Activated CD8-positive, alpha-beta T cell treated with anti-CD3 and anti-CD28 coated beads for 36 hours (primary cell): ENCODE results near the gene NUDCD3. TPM values are rescaled to one million over a fixed set of nuclear protein-coding genes. Genes with fewer than 3 reads are reported as not detected.

Experiments used
- ATAC-seq: fragments of 200-7000 bp; cut with Tn5 transposase; one replicate; pipeline ENCODE4 v1.10.0; 2021; ENCODE audit warnings: mild to moderate bottlenecking, moderate library complexity
- CTCF ChIA-PET: fragments of 350-600 bp; sonication (Branson Sonifier 250); formaldehyde crosslinking; loops from one replicate; lab custom pipeline; 2021; ENCODE audit warnings: antibody characterized with exemption; lab: Charles Lee
- POLR2A ChIA-PET: fragments of 350-600 bp; sonication (Branson Sonifier 250); formaldehyde crosslinking; loops from one replicate; lab custom pipeline; 2021; ENCODE audit warnings: antibody characterized with exemption; lab: Charles Lee
- DNase-seq: peaks from one replicate; pipeline ENCODE4 v3.0.0-alpha.2; 2020
- H3K27ac Mint-ChIP-seq: one replicate; pipeline ENCODE4 v1.8.0; 2021; ENCODE audit warnings: mild to moderate bottlenecking, mixed read lengths
- H3K27me3 Mint-ChIP-seq: one replicate; pipeline ENCODE4 v1.8.0; 2021; ENCODE audit warnings: mixed read lengths
- H3K36me3 Mint-ChIP-seq: one replicate; pipeline ENCODE4 v1.8.0; 2021; ENCODE audit warnings: low read depth, mixed read lengths
- H3K4me1 Mint-ChIP-seq: one replicate; pipeline ENCODE4 v1.8.0; 2021; ENCODE audit warnings: low read depth, mixed read lengths
- H3K4me3 Mint-ChIP-seq: one replicate; pipeline ENCODE4 v1.8.0; 2021; ENCODE audit warnings: mild to moderate bottlenecking, moderate library complexity, mixed read lengths
- H3K9me3 Mint-ChIP-seq: one replicate; pipeline ENCODE4 v1.8.0; 2021; ENCODE audit warnings: mixed read lengths
- CTCF ChIP-seq: fragments of 200-600 bp; IDR thresholded peaks from one replicate; pipeline ENCODE4 v1.8.0; 2022; ENCODE audit warnings: antibody characterized with exemption, mild to moderate bottlenecking
- intact Hi-C: fragments of 100-400 bp; cut with micrococcal nuclease; formaldehyde crosslinking; loops from one replicate; pipeline ENCODE4 v1.10.0; 2022
- total RNA-seq, 2 experiments: library from RNA; stranded (reverse); gene quantifications; one replicate each; pipeline ENCODE4 v1.2.3, GENCODE V29; 2021

The NUDCD3 gene
- 100 to 1,000 TPM; 102 to 107 TPM for total RNA-seq

GRCh38 chr7:44490351-44491200 is at the start of gene NUDCD3:
TSS of gene NUDCD3 (minus strand) at chr7:44490658. CDS start at chr7:44490600, 58 bp downstream.
- Mint-ChIP-seq H3K4me3 (peak within 1 kb of the TSS; percentile 92), H3K4me1 (peaks cover 40% of the 10 kb centered on the region), H3K9me3 (no peaks in the 10 kb centered on the region), H3K36me3 (peaks cover 21% of the 10 kb centered on the region), H3K27me3 (peaks cover 2% of the 10 kb centered on the region), H3K27ac (peak within 1 kb of the TSS; percentile 97)
- ChIA-PET CTCF (interaction anchor here (0.6 to 5.4 kb wide), 8 partner anchors 10 to 75 kb away, joined by 3 to 25 read pairs (median 6); no protein-coding TSS in a partner anchor), POLR2A (interaction anchor here (0.6 to 3.1 kb wide), 25 partner anchors 8 to 373 kb away, joined by 3 to 24 read pairs (median 3); no protein-coding TSS in a partner anchor)
- ATAC-seq (peak; percentile 78), DNase-seq (peak; percentile 86)
- TF ChIP-seq CTCF: no peak
- intact Hi-C loops: no loop called here

GRCh38 chr7:44539669-44540506 is 49.4 kb upstream of the NUDCD3 start:
- CTCF ChIA-PET: interaction anchor here (1.2 kb wide), 1 partner anchor 13 kb away, joined by 3 read pairs; no protein-coding TSS in a partner anchor
- Mint-ChIP-seq H3K27me3 (no peaks in the 10 kb centered on the region), H3K4me1 (no peaks in the 10 kb centered on the region), H3K4me3 (no peak overlapping the region), H3K27ac (no peak overlapping the region), H3K36me3 (no peaks in the 10 kb centered on the region), H3K9me3 (no peaks in the 10 kb centered on the region)
- DNase-seq: no peak
- no peak for ATAC-seq
- POLR2A ChIA-PET: interaction anchor here (1.2 kb wide), 1 partner anchor 49 kb away, joined by 3 read pairs; no protein-coding TSS in a partner anchor
- intact Hi-C loops: no loop called here
- TF ChIP-seq CTCF: no peak

GRCh38 chr7:44538798-44539668 is 48.6 kb upstream of the NUDCD3 start:
- Mint-ChIP-seq H3K27me3 (no peaks in the 10 kb centered on the region), H3K27ac (no peak overlapping the region), H3K4me1 (no peaks in the 10 kb centered on the region), H3K4me3 (no peak overlapping the region), H3K9me3 (no peaks in the 10 kb centered on the region), H3K36me3 (no peaks in the 10 kb centered on the region)
- ChIA-PET CTCF (interaction anchor here (1.1 kb wide), 1 partner anchor 11 kb away, joined by 3 read pairs; no protein-coding TSS in a partner anchor), POLR2A (interaction anchor here (1.2 kb wide), 1 partner anchor 48 kb away, joined by 3 read pairs; no protein-coding TSS in a partner anchor)
- DNase-seq (no peak), ATAC-seq (no peak)
- intact Hi-C loops: no loop called here
- TF ChIP-seq CTCF: no peak

- intact Hi-C loops: no loop called here
- Mint-ChIP-seq H3K27me3 (no peaks in the 10 kb centered on the region), H3K36me3 (no peaks in the 10 kb centered on the region), H3K9me3 (no peaks in the 10 kb centered on the region), H3K27ac (no peak overlapping the region), H3K4me3 (no peak overlapping the region), H3K4me1 (no peaks in the 10 kb centered on the region)
- no peak for TF ChIP-seq CTCF
- CTCF ChIA-PET: interaction anchor here (1.1 kb wide), 1 partner anchor 10 kb away, joined by 3 read pairs; no protein-coding TSS in a partner anchor
- POLR2A ChIA-PET: interaction anchor here (1.2 kb wide), 1 partner anchor 47 kb away, joined by 3 read pairs; no protein-coding TSS in a partner anchor
- DNase-seq (no peak), ATAC-seq (no peak)
These were observed 47.8 kb upstream of the NUDCD3 start for GRCh38 chr7:44538093-44538797.
